Kasumi-1 (cell line): Measurements from ENCODE around the gene FBXO40.

Experiments
- DNase-seq, 2 experiments: peaks; one replicate each; lab custom pipeline; 2025; lab: John Stamatoyannopoulos, UW

Gene FBXO40

DNA sequence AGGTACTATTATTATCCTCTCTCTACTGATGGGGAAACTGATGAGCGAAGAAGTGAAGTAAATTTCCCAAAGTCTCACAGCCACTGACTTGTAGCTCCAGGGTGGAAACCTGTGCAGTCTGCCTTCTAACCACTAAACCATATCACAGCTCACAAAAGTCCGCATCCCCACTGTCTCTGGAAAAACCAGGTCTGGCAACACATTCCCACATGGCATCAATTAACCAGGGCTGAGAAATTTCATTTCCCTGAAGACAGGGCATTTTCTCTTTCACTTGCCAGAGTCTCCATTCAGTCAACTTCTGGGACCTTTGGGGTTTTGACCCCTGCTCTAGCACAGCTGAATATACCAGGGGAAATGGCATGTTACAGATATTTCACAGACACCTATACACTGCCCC is 26.5 kb downstream of the FBXO40 start:
- no peak for DNase-seq

GRCh38 chr3:121621491-121621890 is 28.3 kb downstream of the FBXO40 start:
- DNase-seq = no peak

DNA sequence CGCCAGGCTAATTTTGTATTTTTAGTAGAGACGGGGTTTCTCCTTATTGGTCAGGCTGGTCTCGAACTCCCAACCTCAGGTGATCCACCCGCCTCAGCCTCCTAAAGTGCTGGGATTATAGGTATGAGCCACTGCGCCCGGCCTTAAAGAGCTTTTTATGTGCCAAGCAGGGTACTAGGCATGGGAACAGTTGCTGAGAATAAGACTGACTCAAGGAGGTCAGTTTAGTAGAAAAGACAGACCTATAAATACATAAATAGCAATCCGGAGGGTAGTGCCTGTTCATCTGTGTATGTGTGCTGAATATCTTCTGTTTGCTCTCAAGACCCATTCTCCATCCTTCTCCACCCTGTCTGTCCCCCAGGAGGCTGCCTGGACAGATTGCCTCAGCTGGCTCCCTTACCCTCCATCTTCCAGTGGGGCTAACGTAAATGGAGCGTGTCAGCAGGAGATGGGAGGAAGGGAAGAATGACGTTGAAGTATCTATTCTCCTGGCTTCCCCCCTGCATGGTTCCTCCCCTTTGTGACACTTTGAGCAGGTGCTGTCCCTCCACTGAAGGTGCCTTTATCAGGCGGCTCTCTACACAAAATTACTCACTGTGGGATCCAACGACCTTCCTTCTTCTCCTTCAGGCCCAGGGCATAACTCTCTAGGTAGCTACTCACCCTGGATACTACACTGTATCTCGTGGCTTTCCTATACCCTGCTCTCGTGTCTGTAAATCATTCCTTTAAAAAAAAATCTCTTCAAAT is 31.1 kb downstream of the FBXO40 start:
- no peak for DNase-seq

GRCh38 chr3:121626495-121626894 is 33.3 kb downstream of the FBXO40 start:
- no peak for DNase-seq

- DNase-seq = no peak
Observed at GRCh38 chr3:121627211-121627610, 34.0 kb downstream of the FBXO40 start.

DNA sequence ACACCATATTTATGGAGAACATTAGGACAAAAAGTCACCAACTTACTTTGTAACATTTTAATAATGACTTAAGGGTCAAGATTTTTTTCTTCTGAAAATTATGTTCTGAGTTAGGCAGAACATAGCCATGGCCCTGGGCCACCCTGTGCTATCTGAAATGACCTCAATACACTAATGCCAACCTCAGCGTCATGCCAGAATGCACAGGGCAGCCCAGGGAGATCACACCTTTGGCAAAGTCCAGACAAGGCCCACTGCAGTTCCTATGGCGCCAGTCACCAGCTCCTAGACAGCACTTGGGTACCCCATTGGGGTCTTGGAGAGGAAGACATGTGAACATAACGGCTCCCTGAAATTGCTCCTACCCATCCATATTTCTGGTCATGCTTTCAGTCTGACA is 34.4 kb downstream of the FBXO40 start:
- DNase-seq = no peak

DNA sequence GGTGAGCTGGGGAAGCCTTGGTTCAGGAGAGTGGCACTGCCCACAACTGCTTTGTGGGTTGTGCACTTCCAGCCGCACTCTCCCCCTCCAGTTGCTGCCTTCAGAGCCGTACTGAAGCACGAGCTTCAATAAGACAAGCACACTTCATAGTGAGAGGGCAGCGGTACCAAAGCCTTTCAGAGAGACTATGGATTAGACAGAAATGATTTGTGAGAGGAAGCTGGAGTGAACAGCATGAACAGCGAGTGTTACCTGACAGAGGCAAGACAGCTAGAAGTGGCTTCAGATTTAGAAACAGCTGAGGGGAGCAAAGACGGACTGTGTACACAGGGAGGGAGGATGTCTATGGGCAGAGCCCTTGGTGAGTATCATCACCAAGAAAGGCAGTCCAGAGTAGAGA is 36.4 kb downstream of the FBXO40 start:
- no peak for DNase-seq

DNA sequence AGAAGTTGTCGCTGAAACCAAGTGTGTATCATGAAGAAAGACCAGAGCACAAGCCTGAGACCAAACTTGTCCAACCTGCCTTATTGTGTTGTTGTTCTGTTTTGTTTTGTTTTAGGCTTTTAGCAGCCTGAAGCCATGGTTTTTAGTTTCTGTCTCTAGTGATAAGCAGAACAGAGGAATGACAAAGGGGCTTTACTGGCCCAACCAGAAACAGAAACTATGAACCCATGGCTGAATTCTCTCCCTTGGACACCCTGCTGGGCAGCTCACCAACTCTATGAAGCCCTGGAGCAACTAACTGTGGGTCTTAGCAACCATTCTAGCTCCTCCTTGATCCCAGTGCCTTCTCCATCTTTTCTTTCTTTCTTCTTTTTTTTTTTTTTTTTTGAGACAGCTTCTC is 37.2 kb downstream of the FBXO40 start:
- no peak for DNase-seq

- DNase-seq = no peak
Observed at GRCh38 chr3:121637922-121638321, 44.7 kb downstream of the FBXO40 start.

DNA sequence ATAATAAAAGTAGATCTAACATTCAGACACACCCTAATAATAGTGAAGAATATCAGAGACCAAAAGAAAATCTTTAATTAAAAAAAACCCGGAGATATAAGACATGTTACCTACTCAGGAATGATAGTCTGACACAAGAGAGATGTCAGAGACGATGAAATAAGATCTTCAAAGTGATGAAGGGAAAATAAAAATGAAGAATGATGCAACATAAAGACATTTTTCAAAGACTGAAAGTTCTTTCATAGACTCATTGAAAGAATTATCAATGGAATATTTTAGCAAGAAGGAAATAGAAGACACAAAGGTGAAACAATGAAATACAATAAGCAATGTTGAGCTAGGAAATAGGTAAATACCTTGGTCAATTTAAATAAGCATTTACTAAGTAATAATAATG is 47.9 kb downstream of the FBXO40 start:
- no peak for DNase-seq

DNA sequence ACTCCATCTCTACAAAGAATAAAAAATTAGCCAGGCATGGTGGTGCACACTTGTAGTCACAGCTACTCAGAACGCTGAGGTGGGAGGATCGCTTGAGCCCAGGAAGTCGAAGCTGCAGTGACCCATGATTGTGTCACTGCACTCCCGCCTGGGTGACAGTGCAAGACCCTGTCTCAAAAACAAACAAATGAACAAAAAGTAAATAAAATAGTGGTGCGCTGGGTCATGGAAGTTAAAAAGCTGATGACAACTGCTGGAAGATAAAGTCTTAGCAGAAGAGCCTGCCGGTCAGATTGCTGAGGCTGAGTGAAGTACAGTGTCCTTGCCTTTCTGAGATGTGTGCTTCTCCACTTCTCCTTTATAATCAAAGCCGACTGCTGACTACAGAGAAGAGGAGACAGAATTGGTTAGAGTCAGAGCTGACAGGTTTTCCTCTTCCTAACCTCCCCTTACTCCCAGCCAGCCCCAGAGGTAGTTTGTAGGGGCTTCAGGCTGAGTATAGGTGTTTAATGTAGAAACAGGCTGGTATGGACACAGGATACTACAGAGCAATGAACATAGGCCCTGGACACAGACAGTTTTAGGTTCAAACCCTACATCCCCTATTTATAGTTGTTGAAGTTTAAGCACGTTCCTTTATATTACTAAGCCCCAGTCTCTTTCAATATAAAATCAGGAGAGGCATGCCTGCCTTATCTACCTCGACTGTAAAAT is 49.6 kb downstream of the FBXO40 start:
- no peak for DNase-seq

- DNase-seq = no peak
Observed at GRCh38 chr3:121645054-121645453, 51.9 kb downstream of the FBXO40 start.

DNA sequence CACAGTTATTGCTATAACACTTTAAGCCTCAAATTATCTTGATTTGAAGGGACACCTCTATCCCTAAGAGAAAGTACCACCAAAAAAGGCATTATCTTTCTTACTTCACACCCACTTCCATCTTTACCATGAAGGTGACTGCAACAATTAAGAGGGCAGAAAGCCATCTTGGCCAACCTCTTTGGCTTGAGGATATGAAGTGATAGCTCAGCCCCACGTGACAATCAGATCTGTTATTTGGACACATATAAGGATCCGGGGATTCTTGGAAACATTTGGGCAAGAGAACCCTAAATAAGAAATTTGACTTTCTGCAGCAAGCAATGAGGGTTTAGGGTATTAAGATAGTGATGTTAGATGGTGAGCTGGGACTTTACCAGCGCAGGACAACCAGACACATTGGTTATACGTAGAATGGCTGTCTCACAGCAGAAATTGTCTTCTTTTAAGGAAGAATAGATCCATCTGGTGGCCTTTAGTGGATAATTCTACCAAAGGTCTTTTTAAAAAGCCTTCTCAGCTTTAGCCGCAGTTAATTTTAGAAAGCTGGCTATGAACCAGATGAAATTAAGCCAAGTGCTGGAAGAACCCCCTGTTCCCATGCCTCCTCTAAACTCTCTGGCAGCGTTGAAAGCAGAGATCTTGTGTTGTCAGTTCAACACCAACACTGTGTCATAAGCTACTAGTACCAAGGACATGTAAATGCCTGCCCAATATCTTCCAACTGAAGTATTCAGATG is 55.2 kb downstream of the FBXO40 start:
- DNase-seq = no peak

DNA sequence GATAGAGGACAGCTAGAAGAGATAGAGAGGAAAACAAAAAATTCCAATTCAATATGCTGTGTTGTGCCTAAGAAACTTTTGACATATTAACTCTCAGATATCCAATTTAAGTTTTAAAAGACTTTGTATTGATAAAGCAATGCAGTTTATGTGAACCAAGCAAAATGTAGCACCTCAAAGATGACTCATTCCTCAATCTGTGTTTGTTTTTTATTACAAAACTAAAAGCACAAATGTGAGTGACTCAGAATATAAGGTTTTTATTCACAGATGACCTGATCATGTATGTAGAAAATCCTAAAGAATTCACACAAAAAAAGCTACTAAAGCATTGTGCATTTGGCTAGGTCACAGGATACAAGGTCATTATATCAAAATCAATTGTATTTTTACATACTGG is 56.5 kb downstream of the FBXO40 start:
- no peak for DNase-seq

DNA sequence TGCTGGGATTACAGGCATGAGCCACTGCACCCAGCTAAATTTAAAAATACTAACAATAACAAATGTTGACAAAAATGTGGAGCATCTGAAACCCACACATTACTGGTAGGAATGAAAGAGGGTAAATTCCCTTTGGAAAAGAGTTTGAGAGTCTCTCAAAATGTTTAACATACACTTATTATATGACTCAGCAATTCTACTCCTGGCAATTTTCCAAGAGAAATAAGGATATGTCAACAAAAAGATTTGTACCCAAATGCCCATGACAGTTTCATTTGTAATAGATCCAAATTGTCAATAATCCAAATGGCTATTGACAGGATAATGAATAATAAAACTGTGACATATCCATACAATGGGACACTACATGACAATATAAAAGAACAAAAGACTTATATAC is 58.5 kb downstream of the FBXO40 start:
- no peak for DNase-seq

DNA sequence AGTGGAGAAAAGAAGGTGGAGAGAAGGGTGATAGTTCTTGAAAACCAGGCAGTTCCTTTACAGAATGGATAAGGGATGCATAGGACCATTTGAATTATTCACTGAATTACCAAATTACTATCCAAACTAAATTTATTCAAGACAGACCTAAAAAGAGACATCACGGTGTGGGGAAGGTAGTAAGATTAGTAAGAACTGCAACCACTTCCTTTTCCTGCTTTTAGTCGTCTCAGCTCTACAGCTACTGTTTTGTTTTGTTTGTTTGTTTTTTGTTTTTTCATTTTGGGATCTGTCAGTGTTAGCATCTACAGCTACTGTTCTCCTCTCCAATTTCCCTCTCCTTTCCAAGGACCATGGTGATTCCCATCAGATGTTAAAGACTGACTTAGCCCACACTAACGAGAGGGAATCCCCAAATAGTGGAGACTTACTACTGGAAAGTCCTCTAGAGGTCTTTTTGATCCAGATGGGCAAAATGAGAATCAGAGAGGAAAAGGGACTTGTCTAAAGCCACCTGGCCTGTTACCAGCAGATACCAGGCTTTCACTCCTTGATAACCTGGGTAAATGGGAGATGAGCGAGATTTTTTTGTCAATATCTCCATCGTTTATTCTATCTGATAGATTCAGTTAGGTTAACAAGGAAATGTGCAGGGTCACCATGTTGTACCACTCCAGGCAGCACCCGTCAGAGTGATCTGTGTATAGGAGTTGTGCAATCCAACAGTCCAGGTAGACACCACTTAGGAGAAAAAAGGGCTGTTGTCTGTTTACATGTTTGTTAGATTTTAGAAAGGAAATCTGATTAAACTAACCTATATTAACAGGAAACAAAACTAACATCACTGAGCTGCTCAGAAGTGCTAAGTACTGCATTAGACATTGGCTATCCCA is 61.6 kb downstream of the FBXO40 start:
- DNase-seq = no peak

DNA sequence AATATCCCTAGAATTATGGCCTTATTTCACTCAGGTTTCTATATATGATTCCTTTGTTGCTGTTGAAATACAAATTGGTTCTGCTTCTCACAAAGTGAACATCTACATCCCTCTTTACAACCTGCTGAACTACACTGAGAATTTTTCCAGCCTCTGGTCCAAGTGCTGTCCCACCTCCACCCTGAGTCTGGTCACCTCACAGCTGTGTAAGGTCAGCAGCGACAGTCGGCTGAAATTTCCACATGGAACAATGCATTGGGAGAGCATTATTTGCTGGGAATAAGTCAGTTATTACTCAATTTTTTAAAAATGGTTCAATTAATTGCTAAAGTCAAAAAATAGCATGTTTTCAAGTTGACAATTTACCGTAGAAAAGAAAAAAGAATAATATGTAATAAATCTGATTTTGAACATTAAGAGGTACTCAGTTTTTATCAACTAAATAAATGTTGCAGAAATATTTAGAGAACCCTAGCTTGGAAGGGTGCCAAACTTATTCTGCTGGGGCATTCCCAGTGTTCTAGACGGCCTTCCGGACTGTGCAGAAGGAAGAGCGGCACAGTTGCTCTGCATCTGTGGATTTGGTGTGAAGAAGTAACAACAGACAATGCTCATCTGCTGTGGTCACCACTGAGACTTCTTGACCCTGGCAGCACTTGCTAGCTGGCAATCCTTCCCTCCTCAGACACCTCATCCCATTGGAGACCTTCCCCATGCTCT is 65.7 kb downstream of the FBXO40 start:
- no peak for DNase-seq

DNA sequence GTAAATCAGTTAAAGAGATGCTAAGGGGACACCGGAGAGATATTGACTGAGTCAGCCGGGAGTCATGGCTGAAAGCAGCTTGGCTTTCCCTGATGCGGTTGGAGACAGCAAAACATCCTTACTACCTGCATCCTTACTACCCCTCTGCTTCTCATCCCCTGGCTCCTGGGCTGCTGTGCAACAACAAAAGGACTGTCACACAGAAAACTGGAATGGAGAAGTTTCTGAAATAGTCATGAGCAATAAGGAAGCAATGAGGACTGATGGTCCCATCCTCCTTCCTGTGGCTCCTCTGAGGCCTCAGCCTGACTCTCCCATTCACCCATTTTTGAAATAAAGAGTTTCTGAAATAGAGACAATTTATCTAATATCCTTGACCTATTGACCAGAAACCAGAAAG is 66.4 kb downstream of the FBXO40 start:
- DNase-seq = peak in 1 of 2 experiments; percentile 13

GRCh38 chr3:121660356-121661171 is 67.4 kb downstream of the FBXO40 start, which contains the start of gene HCLS1:
Gene HCLS1, minus strand, starts transcription at chr3:121660903. Its CDS starts 2,556 bp downstream, at chr3:121658347.
- peak; percentile 95 to 96 for DNase-seq

GRCh38 chr3:121661376-121661775 is 68.2 kb downstream of the FBXO40 start:
- no peak for DNase-seq
